HepG2 (cell line): ENCODE data around the gene SLC11A1. TPM values are rescaled to one million over a fixed set of nuclear protein-coding genes. Genes with fewer than 3 reads are reported as not detected.

Source experiments
- AGO1 ChIP-seq: fragments of 200-400 bp; formaldehyde crosslinking; IDR thresholded peaks from 2 replicates; pipeline ENCODE4 v1.6.1; 2017; ENCODE audit warnings: mild to moderate bottlenecking, low read depth, low read length, moderate library complexity; ENCODE audit not compliant: poor library complexity, severe bottlenecking
- CBFB ChIP-seq: sonication (generic); formaldehyde crosslinking; IDR thresholded peaks from 2 replicates; pipeline ENCODE4 v1.4.0; 2020; ENCODE audit warnings: missing genetic modification reagents
- ETV6 ChIP-seq: sonication (generic); formaldehyde crosslinking; conservative IDR thresholded peaks from 2 replicates; pipeline ENCODE4 v1.4.0; 2020; ENCODE audit warnings: missing genetic modification reagents
- GATAD1 ChIP-seq: IDR thresholded peaks from 2 replicates; pipeline ENCODE4 v1.6.1; 2016; ENCODE audit warnings: missing genetic modification reagents, missing compliant biosample characterization
- GLI4 ChIP-seq: sonication (generic); formaldehyde crosslinking; IDR thresholded peaks from 2 replicates; pipeline ENCODE4 v1.5.1; 2020; ENCODE audit warnings: missing genetic modification reagents, mild to moderate bottlenecking, moderate library complexity, borderline replicate concordance
- HIC2 ChIP-seq: sonication (generic); formaldehyde crosslinking; IDR thresholded peaks from 2 replicates; pipeline ENCODE4 v1.9.0; 2022; ENCODE audit warnings: low read depth, missing genetic modification reagents
- MAFF ChIP-seq: IDR thresholded peaks from 2 replicates; pipeline ENCODE4 v1.6.1; 2011; ENCODE audit warnings: low read depth, low read length, improper control_type of control experiment
- NFE2L1 ChIP-seq: sonication (generic); formaldehyde crosslinking; IDR thresholded peaks from 2 replicates; pipeline ENCODE4 v1.4.0; 2020; ENCODE audit warnings: missing genetic modification reagents, mild to moderate bottlenecking, borderline replicate concordance
- SALL2 ChIP-seq: sonication (generic); formaldehyde crosslinking; IDR thresholded peaks from 2 replicates; pipeline ENCODE4 v1.8.1; 2023; ENCODE audit warnings: mild to moderate bottlenecking, missing genetic modification reagents, inconsistent platforms
- SIX1 ChIP-seq: sonication (generic); formaldehyde crosslinking; IDR thresholded peaks from 2 replicates; pipeline ENCODE4 v1.4.0; 2020; ENCODE audit warnings: missing genetic modification reagents, borderline replicate concordance
- SMAD3 ChIP-seq: sonication (generic); formaldehyde crosslinking; IDR thresholded peaks from 2 replicates; pipeline ENCODE4 v1.4.0; 2020; ENCODE audit warnings: missing genetic modification reagents
- YEATS4 ChIP-seq: sonication (generic); formaldehyde crosslinking; IDR thresholded peaks from 2 replicates; pipeline ENCODE4 v1.4.0; 2020; ENCODE audit warnings: missing genetic modification reagents, borderline replicate concordance
- ZFP37 ChIP-seq: sonication (generic); formaldehyde crosslinking; IDR thresholded peaks from 2 replicates; pipeline ENCODE4 v1.4.0; 2020; ENCODE audit warnings: missing genetic modification reagents, borderline replicate concordance
- ZKSCAN1 ChIP-seq: fragments of 150-350 bp; IDR thresholded peaks from 2 replicates; pipeline ENCODE4 v1.6.1; 2014; ENCODE audit warnings: low read length
- ZNF512 ChIP-seq: sonication (generic); formaldehyde crosslinking; IDR thresholded peaks from 2 replicates; pipeline ENCODE4 v1.4.0; 2020; ENCODE audit warnings: mild to moderate bottlenecking, missing genetic modification reagents
- ZNF589 ChIP-seq: sonication (generic); formaldehyde crosslinking; conservative IDR thresholded peaks from 2 replicates; pipeline ENCODE4 v1.8.0; 2022; ENCODE audit warnings: mild to moderate bottlenecking, moderate library complexity, missing genetic modification reagents
- ZNF747 ChIP-seq: sonication (generic); formaldehyde crosslinking; IDR thresholded peaks from 2 replicates; pipeline ENCODE4 v1.8.1; 2023; ENCODE audit warnings: missing genetic modification reagents, mild to moderate bottlenecking, borderline replicate concordance
- ZNF766 ChIP-seq: sonication (generic); formaldehyde crosslinking; IDR thresholded peaks from 2 replicates; pipeline ENCODE4 v1.5.0; 2020; ENCODE audit warnings: missing genetic modification reagents, borderline replicate concordance
- ZNF790 ChIP-seq: sonication (generic); formaldehyde crosslinking; IDR thresholded peaks from 2 replicates; pipeline ENCODE4 v1.8.0; 2022; ENCODE audit warnings: missing genetic modification reagents, mild to moderate bottlenecking, borderline replicate concordance
- ZSCAN9 ChIP-seq: IDR thresholded peaks from 2 replicates; pipeline ENCODE4 v1.6.1; 2016; ENCODE audit warnings: borderline replicate concordance
- polyA plus RNA-seq, 8 experiments: library from polyadenylated mRNA; depleted of rRNA in 3 of 8; stranded (reverse) in 7 of 8; unstranded in 1 of 8; fragments of >200 nt; fragmentation: Illumina TruSeq in 4 of 8; extraction: Trizol in 4 of 8; gene quantifications; 2 replicates each; pipeline versions ENCODE4 v1.2.1 to v1.2.3, GENCODE V29; 2011 to 2016; ENCODE audit warnings: low read depth in 4 of 8, missing spikeins in 1 of 8, mixed read lengths in 1 of 8; ENCODE audit not compliant: insufficient read depth in 1 of 8
- total RNA-seq, 5 experiments: library from RNA; depleted of rRNA; stranded (reverse); fragments of >200 nt; fragmentation: Illumina TruSeq; extraction: Trizol; gene quantifications; 2 replicates each; pipeline ENCODE4 v1.2.3, GENCODE V29; 2016; ENCODE audit warnings: low read depth in 1 of 5
- TF ChIP-seq, protein P1 (sequence below): IDR thresholded peaks from 2 replicates; pipeline ENCODE4 v1.6.1; 2016; ENCODE audit warnings: missing compliant biosample characterization, missing genetic modification reagents, borderline replicate concordance
- TF ChIP-seq, protein P2 (sequence below): sonication (generic); formaldehyde crosslinking; IDR thresholded peaks from 2 replicates; pipeline ENCODE4 v1.8.0; 2022; ENCODE audit warnings: mild to moderate bottlenecking, missing genetic modification reagents, moderate library complexity
- TF ChIP-seq, protein P3 (sequence below): sonication (generic); formaldehyde crosslinking; IDR thresholded peaks from 2 replicates; pipeline ENCODE4 v1.4.0; 2020; ENCODE audit warnings: mild to moderate bottlenecking, low read depth, missing genetic modification reagents

Gene SLC11A1
- total and polyA plus RNA-seq, 2 of the 13 experiments (the other 11 are each of a cell fraction or from before 2014, with no cell fraction given): 0.33 to 2.3 TPM

- no peak for TF ChIP-seq ZNF512
- TF ChIP-seq ZNF790 (CRISPR knock-in tag): no peak; the same call in 1 of the 2 replicates
- no peak for TF ChIP-seq MAFF
- no peak; the same call in 1 of the 2 replicates for TF ChIP-seq YEATS4
- no peak for TF ChIP-seq SALL2
- TF ChIP-seq GATAD1: peak; percentile 40; the same call in 1 of the 2 replicates
- no peak for TF ChIP-seq ZSCAN9 (CRISPR knock-in tag)
- TF ChIP-seq, protein P1, sequence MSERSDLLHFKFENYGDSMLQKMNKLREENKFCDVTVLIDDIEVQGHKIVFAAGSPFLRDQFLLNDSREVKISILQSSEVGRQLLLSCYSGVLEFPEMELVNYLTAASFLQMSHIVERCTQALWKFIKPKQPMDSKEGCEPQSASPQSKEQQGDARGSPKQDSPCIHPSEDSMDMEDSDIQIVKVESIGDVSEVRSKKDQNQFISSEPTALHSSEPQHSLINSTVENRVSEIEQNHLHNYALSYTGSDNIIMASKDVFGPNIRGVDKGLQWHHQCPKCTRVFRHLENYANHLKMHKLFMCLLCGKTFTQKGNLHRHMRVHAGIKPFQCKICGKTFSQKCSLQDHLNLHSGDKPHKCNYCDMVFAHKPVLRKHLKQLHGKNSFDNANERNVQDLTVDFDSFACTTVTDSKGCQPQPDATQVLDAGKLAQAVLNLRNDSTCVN (CRISPR knock-in tag): no peak
- no peak for TF ChIP-seq NFE2L1 (CRISPR knock-in tag)
- no peak for TF ChIP-seq ZNF589 (CRISPR knock-in tag)
- TF ChIP-seq ZFP37: no peak
- TF ChIP-seq HIC2 (CRISPR knock-in tag): no peak
- no peak for TF ChIP-seq SIX1
- TF ChIP-seq ZNF747 (CRISPR knock-in tag): peak; percentile 46; the same call in 1 of the 2 replicates
- TF ChIP-seq AGO1: no peak
- no peak for TF ChIP-seq ZKSCAN1
- TF ChIP-seq, protein P2, sequence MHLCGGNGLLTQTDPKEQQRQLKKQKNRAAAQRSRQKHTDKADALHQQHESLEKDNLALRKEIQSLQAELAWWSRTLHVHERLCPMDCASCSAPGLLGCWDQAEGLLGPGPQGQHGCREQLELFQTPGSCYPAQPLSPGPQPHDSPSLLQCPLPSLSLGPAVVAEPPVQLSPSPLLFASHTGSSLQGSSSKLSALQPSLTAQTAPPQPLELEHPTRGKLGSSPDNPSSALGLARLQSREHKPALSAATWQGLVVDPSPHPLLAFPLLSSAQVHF (CRISPR knock-in tag): no peak
- no peak for TF ChIP-seq GLI4 (CRISPR knock-in tag)
- TF ChIP-seq SMAD3 (CRISPR knock-in tag): no peak
- TF ChIP-seq, protein P3, sequence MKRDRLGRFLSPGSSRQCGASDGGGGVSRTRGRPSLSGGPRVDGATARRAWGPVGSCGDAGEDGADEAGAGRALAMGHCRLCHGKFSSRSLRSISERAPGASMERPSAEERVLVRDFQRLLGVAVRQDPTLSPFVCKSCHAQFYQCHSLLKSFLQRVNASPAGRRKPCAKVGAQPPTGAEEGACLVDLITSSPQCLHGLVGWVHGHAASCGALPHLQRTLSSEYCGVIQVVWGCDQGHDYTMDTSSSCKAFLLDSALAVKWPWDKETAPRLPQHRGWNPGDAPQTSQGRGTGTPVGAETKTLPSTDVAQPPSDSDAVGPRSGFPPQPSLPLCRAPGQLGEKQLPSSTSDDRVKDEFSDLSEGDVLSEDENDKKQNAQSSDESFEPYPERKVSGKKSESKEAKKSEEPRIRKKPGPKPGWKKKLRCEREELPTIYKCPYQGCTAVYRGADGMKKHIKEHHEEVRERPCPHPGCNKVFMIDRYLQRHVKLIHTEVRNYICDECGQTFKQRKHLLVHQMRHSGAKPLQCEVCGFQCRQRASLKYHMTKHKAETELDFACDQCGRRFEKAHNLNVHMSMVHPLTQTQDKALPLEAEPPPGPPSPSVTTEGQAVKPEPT: no peak
- no peak for TF ChIP-seq ZNF766 (CRISPR knock-in tag)
- TF ChIP-seq CBFB (CRISPR knock-in tag): no peak
- TF ChIP-seq ETV6 (CRISPR knock-in tag): no peak
Observed at GRCh38 chr2:218389333-218390150, 7.5 kb downstream of the SLC11A1 start (continued).
